ENCODE data around the gene KRTAP5-2.

Gene KRTAP5-2

DNA sequence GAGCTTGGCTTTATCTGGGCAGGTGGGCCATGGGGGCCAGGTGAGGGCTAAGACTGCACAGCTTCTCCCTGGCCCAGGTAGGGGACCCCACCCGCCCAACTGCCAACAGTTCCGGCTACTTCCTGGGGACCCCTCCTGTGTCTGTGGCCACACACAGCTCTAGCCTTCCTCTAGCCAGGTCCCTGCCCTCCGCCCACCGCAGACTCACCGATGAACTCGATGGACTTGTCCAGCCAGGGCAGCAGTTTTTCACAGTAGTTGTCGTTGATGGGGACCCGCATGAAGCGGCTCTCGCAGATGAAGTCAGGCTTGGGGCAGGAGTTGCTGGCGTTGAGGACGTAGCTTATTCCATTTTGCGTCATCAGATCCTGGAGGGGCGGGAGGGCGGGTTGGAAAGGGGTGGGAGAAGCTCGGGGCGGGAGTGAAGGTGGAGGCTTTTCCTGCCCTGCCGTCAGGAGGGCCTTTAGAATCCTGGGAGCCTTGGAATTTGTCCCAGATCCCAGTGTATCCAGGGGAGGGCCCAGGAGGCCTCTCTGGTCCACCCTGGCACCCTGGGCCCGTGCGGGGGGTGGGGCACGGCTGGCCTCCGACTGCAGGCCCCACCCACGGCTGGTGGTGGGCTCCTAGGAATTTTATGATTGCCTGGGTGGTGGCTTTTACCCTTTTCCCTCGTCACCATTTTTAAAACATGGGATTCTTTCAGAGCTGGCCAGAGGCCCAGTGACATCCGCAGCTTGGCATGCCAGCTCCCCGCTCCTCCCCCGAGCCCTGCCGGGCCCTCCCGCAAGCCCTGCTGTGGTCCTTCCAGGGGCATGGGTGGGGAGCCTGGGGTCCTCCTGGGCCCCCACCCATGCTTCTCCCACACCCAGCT, 40.0 kb downstream of the KRTAP5-2 start:
- no peak for DNase-seq
- H3K4me3 ChIP-seq (ENCODE audit: low read length) = no peak overlapping the region
- no peak overlapping the region for H2AFZ ChIP-seq (ENCODE audit: low read length)
- no peaks in the 10 kb centered on the region for H3K9me2 ChIP-seq (replicated peaks; ENCODE audit: insufficient read depth, low read length)
- H3K4me2 ChIP-seq (ENCODE audit: low read depth, low read length) = no peak overlapping the region
- no peaks in the 10 kb centered on the region for H3K36me3 ChIP-seq (replicated peaks; ENCODE audit: insufficient read depth, low read length)
- TF ChIP-seq EZH2 (optimal IDR thresholded peaks at IDR 0.05; ENCODE audit: low read depth, low read length) (no peak), CTCF (IDR thresholded peaks at IDR 0.05; ENCODE audit: low read length) (no peak), EZH2phosphoT487 (IDR thresholded peaks at IDR 0.05; ENCODE audit: low read length) (no peak)
- no peaks in the 10 kb centered on the region for H3K79me2 ChIP-seq (ENCODE audit: low read length)
- H3K9ac ChIP-seq (ENCODE audit: low read length) = no peak overlapping the region
- H3K27ac ChIP-seq (ENCODE audit: low read length) = no peak overlapping the region
- H3K27me3 ChIP-seq (replicated peaks; ENCODE audit: insufficient read depth, low read length) = peaks cover 56% of the 10 kb centered on the region
- no peaks in the 10 kb centered on the region for H3K4me1 ChIP-seq (ENCODE audit: low read length)
- no peaks in the 10 kb centered on the region for H4K20me1 ChIP-seq (ENCODE audit: insufficient read depth, low read length)
- H3F3A ChIP-seq (ENCODE audit: insufficient read depth, low read length) = no peaks in the 10 kb centered on the region
- H3K9me3 ChIP-seq (replicated peaks; ENCODE audit: insufficient read depth, low read length) = no peaks in the 10 kb centered on the region

GRCh38 chr11:1557051-1557884, 40.8 kb downstream of the KRTAP5-2 start:
- no peaks in the 10 kb centered on the region for H4K20me1 ChIP-seq (ENCODE audit: insufficient read depth, low read length)
- H3F3A ChIP-seq (ENCODE audit: insufficient read depth, low read length) = no peaks in the 10 kb centered on the region
- H3K27me3 ChIP-seq (replicated peaks; ENCODE audit: insufficient read depth, low read length) = peaks cover 53% of the 10 kb centered on the region
- TF ChIP-seq EZH2phosphoT487 (IDR thresholded peaks at IDR 0.05; ENCODE audit: low read length) = no peak
- no peak for TF ChIP-seq CTCF (IDR thresholded peaks at IDR 0.05; ENCODE audit: low read length)
- TF ChIP-seq EZH2 (optimal IDR thresholded peaks at IDR 0.05; ENCODE audit: low read depth, low read length) = no peak
- no peak overlapping the region for H3K9ac ChIP-seq (ENCODE audit: low read length)
- no peak overlapping the region for H3K4me2 ChIP-seq (ENCODE audit: low read depth, low read length)
- H3K27ac ChIP-seq (ENCODE audit: low read length) = no peak overlapping the region
- H3K79me2 ChIP-seq (ENCODE audit: low read length) = no peaks in the 10 kb centered on the region
- no peaks in the 10 kb centered on the region for H3K9me3 ChIP-seq (replicated peaks; ENCODE audit: insufficient read depth, low read length)
- no peak overlapping the region for H3K4me3 ChIP-seq (ENCODE audit: low read length)
- no peaks in the 10 kb centered on the region for H3K9me2 ChIP-seq (replicated peaks; ENCODE audit: insufficient read depth, low read length)
- no peak overlapping the region for H2AFZ ChIP-seq (ENCODE audit: low read length)
- no peaks in the 10 kb centered on the region for H3K4me1 ChIP-seq (ENCODE audit: low read length)
- DNase-seq = no peak
- H3K36me3 ChIP-seq (replicated peaks; ENCODE audit: insufficient read depth, low read length) = no peaks in the 10 kb centered on the region

DNA sequence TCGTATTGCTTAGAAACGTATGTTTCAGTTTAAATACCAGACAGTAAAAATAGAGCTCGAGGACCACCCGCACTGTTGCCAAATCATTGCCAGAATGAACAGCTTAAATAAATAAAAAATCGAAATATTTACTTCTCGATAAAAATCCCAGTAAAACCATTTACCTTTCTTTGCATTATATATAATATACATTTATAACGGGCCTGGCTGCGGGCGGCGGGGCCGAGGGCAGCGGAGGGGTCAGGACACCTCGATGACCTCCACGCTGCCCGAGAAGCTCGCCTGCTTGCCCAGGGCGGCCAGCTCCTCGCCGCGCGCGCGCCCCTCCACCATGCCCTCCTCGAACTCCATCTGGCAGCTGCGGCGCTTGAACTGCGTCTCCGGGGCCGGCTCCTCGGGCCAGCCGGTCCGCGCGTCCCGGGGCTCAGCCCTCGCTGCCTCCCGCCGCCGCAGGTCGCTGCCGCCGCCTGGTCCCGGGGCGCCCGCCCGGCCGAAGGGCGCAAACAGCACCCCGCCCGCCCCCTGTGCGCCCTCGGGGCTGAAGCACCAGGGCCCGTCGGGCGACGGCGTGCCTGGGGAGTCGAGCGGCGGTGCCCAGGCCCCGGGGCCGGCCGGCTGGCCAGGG, 41.7 kb downstream of the KRTAP5-2 start:
- Histone ChIP-seq H3K9me2 (replicated peaks; ENCODE audit: insufficient read depth, low read length) (no peaks in the 10 kb centered on the region), H3K9me3 (replicated peaks; ENCODE audit: insufficient read depth, low read length) (no peaks in the 10 kb centered on the region), H2AFZ (ENCODE audit: low read length) (no peak overlapping the region), H3K79me2 (ENCODE audit: low read length) (no peaks in the 10 kb centered on the region), H3F3A (ENCODE audit: insufficient read depth, low read length) (no peaks in the 10 kb centered on the region), H3K9ac (ENCODE audit: low read length) (no peak overlapping the region), H3K27me3 (replicated peaks; ENCODE audit: insufficient read depth, low read length) (peaks cover 46% of the 10 kb centered on the region), H3K4me1 (ENCODE audit: low read length) (no peaks in the 10 kb centered on the region), H3K27ac (ENCODE audit: low read length) (no peak overlapping the region), H3K4me2 (ENCODE audit: low read depth, low read length) (no peak overlapping the region), H4K20me1 (ENCODE audit: insufficient read depth, low read length) (no peaks in the 10 kb centered on the region), H3K36me3 (replicated peaks; ENCODE audit: insufficient read depth, low read length) (no peaks in the 10 kb centered on the region), H3K4me3 (ENCODE audit: low read length) (no peak overlapping the region)
- TF ChIP-seq EZH2phosphoT487 (IDR thresholded peaks at IDR 0.05; ENCODE audit: low read length) = no peak
- TF ChIP-seq EZH2 (optimal IDR thresholded peaks at IDR 0.05; ENCODE audit: low read depth, low read length) = no peak
- no peak for TF ChIP-seq CTCF (IDR thresholded peaks at IDR 0.05; ENCODE audit: low read length)
- no peak for DNase-seq

All from MM.1S (cell line).